ENCODE measurements around the gene LCP1. TPM values are rescaled to one million over a fixed set of nuclear protein-coding genes. Genes with fewer than 3 reads are reported as not detected.
"Not testable (repeated sequence)": the region's sequence is repeated elsewhere in the genome, so short reads cannot be mapped to it uniquely, and the experiment has no call there.

Gene LCP1
- total RNA-seq = 0.19 to 1.2 TPM (median 1.00 TPM) in 3 replicates
- long read RNA-seq, partial matches to known transcripts = 0 of 1 reads
- long read RNA-seq, other reads (novel, unspliced or antisense) = 0 of 1 reads

DNA sequence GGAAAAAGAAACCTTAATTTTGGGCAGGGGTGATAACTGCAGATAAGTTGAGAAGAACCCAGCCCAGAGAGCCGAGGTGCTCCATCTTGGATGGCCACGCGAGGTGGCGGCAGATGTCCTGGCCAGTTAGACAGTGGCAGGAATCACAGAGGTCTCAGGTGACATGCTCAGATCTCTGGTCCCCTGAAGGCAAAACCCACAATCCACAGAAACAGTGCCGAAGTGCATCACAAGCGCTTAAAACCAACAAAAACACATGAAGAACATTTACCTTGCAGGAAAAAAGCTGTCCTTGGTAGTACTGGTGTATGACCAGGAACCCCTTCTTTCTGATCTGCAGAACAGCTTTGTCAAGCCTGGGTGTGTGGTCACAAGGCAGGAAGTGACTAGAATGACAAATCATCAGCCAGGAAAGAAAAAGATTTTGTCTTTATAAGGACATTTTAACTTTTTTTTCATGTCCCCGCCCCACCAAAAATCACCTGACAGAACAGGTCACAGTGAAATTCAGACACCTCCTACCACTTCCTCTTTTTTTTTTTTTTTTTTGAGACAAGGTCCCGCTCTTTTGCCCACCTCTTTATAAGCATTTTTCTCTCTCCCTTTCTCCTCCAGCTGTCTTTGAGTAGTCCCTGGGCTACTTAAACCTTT is at the start of gene LCP1:
Gene LCP1, minus strand, starts transcription at position 338 of the 651 bp plus-strand sequence. CDS start 22,515 bp downstream, outside the sequence.
- no peaks in the 10 kb centered on the region for H3K36me3 Mint-ChIP-seq (ENCODE audit: low read depth)
- H3K27ac Mint-ChIP-seq (ENCODE audit: unreplicated experiment) = no peak within 1 kb of the TSS
- H3K4me3 Mint-ChIP-seq (ENCODE audit: unreplicated experiment) = no peak within 1 kb of the TSS
- H3K4me1 Mint-ChIP-seq (ENCODE audit: low read depth) = no peaks in the 10 kb centered on the region
- no peaks in the 10 kb centered on the region for H3K27me3 Mint-ChIP-seq (ENCODE audit: low read depth)
- no peaks in the 10 kb centered on the region for H3K9me3 Mint-ChIP-seq (ENCODE audit: low read depth)
- no peak for DNase-seq (ENCODE audit: low spot score)
- TF ChIP-seq, protein P1, sequence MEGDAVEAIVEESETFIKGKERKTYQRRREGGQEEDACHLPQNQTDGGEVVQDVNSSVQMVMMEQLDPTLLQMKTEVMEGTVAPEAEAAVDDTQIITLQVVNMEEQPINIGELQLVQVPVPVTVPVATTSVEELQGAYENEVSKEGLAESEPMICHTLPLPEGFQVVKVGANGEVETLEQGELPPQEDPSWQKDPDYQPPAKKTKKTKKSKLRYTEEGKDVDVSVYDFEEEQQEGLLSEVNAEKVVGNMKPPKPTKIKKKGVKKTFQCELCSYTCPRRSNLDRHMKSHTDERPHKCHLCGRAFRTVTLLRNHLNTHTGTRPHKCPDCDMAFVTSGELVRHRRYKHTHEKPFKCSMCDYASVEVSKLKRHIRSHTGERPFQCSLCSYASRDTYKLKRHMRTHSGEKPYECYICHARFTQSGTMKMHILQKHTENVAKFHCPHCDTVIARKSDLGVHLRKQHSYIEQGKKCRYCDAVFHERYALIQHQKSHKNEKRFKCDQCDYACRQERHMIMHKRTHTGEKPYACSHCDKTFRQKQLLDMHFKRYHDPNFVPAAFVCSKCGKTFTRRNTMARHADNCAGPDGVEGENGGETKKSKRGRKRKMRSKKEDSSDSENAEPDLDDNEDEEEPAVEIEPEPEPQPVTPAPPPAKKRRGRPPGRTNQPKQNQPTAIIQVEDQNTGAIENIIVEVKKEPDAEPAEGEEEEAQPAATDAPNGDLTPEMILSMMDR (IDR thresholded peaks at IDR 0.05) = no peak

DNA sequence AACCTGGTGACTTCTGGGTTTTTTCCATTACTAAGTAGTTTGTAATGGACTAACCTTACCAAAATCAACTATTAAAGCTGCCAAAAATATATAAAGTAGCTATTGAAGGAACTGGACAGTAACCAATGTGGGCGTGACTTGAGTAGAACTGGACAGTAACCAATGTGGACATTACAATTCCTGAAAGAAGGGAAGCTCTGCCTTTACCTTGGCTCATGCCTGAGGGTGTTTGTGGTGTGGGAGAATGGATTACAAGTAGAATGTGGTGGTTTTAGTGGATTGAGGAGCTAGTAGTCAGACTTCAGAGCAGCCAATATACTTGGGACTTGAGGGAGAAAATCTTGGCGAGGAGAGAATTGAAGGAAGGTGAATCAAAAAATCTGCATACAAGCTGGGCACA is 47.3 kb upstream of the LCP1 start:
- no peaks in the 10 kb centered on the region for H3K27me3 Mint-ChIP-seq (ENCODE audit: low read depth)

DNA sequence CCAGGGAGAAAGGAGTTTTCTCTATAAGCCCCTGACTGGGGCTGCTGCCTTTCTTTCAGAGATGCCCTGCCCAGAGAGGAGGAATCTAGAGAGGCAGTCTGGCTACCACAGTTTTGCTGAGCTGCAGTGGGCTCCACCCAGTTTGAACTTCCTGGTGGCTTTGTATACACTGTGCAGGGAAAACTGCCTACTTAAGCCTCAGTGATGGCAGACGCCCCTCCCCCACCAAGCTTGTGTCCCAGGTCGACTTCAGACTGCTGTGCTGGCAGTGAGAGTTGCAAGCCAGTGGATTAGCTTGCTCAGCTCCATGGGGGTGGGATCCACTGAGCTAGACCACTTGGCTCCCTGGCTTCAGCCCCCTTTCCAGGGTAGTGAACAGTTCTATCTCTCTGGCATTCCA is 38.3 kb upstream of the LCP1 start:
- not testable (repeated sequence) for H3K4me3 Mint-ChIP-seq (ENCODE audit: unreplicated experiment); H3K27ac Mint-ChIP-seq (ENCODE audit: unreplicated experiment)

More for the DNA sequence above, 47.3 kb upstream of the LCP1 start:
- TF ChIP-seq, protein P1 (IDR thresholded peaks at IDR 0.05) = no peak
- Mint-ChIP-seq H3K4me1 (ENCODE audit: low read depth) (peaks cover 7% of the 10 kb centered on the region), H3K27ac (ENCODE audit: unreplicated experiment) (no peak overlapping the region), H3K36me3 (ENCODE audit: low read depth) (peaks cover 4% of the 10 kb centered on the region), H3K9me3 (ENCODE audit: low read depth) (peaks cover 42% of the 10 kb centered on the region), H3K4me3 (ENCODE audit: unreplicated experiment) (no peak overlapping the region)
- no peak for DNase-seq (ENCODE audit: low spot score)

DNA sequence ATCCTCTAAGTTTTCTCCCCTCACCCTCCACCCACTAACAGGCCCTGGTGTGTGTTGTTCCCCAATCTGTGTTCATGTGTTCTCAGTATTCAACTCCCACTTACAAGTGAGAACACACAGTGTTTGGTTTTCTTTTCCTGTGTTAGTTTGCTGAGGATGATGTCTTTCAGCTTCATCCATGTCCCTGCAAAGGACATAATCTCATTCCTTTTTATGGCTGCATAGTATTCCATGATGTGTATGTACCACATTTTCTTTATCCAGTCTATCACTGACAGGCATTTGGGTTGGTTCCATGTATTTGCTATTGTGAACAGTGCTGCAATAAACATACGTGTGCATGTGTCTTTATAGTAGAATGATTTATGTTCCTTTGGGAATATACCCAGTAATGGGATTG is 32.8 kb upstream of the LCP1 start:
- H3K27me3 Mint-ChIP-seq (ENCODE audit: low read depth); H3K36me3 Mint-ChIP-seq (ENCODE audit: low read depth); H3K4me3 Mint-ChIP-seq (ENCODE audit: unreplicated experiment); DNase-seq (ENCODE audit: low spot score); H3K27ac Mint-ChIP-seq (ENCODE audit: unreplicated experiment): not testable (repeated sequence)
- peaks cover 20% of the 10 kb centered on the region for H3K9me3 Mint-ChIP-seq (ENCODE audit: low read depth)
- H3K4me1 Mint-ChIP-seq (ENCODE audit: low read depth) = peaks cover 11% of the 10 kb centered on the region

More for the DNA sequence above, 38.3 kb upstream of the LCP1 start:
- not testable (repeated sequence) for H3K36me3 Mint-ChIP-seq (ENCODE audit: low read depth); H3K4me1 Mint-ChIP-seq (ENCODE audit: low read depth); DNase-seq (ENCODE audit: low spot score); H3K27me3 Mint-ChIP-seq (ENCODE audit: low read depth)
- H3K9me3 Mint-ChIP-seq (ENCODE audit: low read depth) = peaks cover 32% of the 10 kb centered on the region

DNA sequence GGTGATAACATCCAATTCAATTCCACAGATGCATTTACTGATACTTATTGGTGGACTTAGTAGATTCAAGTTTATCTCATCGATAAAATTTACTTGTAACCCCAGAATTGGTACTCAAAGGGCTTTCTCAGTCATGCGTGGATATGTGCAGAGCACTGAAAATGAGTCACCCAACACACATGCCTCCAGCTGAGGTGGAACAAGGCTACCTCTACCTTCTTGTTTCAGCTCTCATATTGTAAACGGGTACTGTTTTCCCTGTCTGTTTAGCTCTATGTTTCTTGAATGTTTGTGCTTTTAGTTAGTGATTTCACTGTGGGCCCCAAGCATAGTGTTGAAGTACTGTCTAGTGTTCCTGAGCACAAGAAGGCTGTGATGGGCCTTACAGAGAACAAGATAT is 31.3 kb upstream of the LCP1 start:
- no peak overlapping the region for H3K4me3 Mint-ChIP-seq (ENCODE audit: unreplicated experiment)
- peaks cover 1% of the 10 kb centered on the region for H3K27me3 Mint-ChIP-seq (ENCODE audit: low read depth)
- TF ChIP-seq, protein P1 (IDR thresholded peaks at IDR 0.05) = no peak
- H3K4me1 Mint-ChIP-seq (ENCODE audit: low read depth) = peaks cover 11% of the 10 kb centered on the region
- H3K27ac Mint-ChIP-seq (ENCODE audit: unreplicated experiment) = no peak overlapping the region
- DNase-seq (ENCODE audit: low spot score) = no peak
- H3K36me3 Mint-ChIP-seq (ENCODE audit: low read depth) = peaks cover 3% of the 10 kb centered on the region
- H3K9me3 Mint-ChIP-seq (ENCODE audit: low read depth) = peaks cover 15% of the 10 kb centered on the region

DNA sequence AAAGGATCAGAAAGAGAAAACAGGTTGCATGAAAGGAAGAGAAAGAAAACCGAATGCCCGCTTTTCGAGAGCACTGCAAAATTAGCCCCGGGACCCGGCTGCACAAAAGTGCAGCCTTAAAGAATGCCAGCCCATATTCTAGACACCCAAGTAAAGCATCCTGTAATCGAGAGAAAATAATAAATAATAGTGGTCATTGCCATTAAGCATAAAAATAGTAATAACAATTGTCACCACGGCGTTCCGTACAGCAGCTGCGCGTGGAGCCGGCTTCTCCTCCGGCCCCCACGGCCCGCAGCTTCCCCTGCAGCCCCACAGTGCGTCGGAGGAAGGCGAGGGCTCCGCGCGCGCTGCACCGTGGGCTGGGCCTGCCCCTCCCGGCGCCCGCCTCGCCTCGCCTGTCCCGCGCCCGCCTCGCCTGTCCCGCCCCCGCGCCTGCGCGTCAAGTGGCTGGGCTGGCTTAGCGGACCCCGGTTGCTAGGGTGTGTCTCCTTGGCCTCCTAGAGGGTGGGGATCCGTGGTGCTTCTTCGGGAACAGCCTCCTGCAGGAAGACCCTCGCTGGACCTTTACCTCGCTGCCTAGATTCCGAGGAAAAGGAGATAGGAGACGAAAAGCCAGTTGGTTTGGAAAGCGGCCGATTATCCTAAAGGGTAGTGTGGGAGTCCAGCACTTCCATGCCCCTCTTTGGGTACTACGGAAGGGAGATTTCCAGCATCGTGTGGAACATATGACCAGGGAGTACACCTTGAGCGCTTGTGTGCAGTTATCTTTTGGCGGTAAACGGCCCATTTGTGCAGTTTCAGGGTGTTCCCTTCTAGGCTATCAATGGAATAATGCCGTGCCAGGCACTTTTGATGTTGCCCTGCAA is 29.7 kb upstream of the LCP1 start, which contains the start of gene LRRC63:
Gene LRRC63, plus strand, starts transcription at position 446 of the 869 bp plus-strand sequence. CDS start 1,107 bp downstream, outside the sequence.
- H3K27ac Mint-ChIP-seq (ENCODE audit: unreplicated experiment) = peak within 1 kb of the TSS; percentile 53

More for the DNA sequence above, 29.7 kb upstream of the LCP1 start, which contains the start of gene LRRC63:
- H3K4me1 Mint-ChIP-seq (ENCODE audit: low read depth) = peaks cover 11% of the 10 kb centered on the region
- peak within 1 kb of the TSS; percentile 80 for H3K4me3 Mint-ChIP-seq (ENCODE audit: unreplicated experiment)
- H3K27me3 Mint-ChIP-seq (ENCODE audit: low read depth) = peaks cover 1% of the 10 kb centered on the region
- peaks cover 3% of the 10 kb centered on the region for H3K36me3 Mint-ChIP-seq (ENCODE audit: low read depth)
- no peak for DNase-seq (ENCODE audit: low spot score)
- TF ChIP-seq, protein P1 (IDR thresholded peaks at IDR 0.05) = no peak
- peaks cover 7% of the 10 kb centered on the region for H3K9me3 Mint-ChIP-seq (ENCODE audit: low read depth)
